HEK293 (cell line): ENCODE results near the gene ABCB4.

Experiments
- CTCF ChIP-seq: fragments of 450-650 bp; formaldehyde crosslinking; IDR thresholded peaks from 2 replicates; pipeline ENCODE4 v1.5.1; 2016; ENCODE audit warnings: missing biosample characterization, missing genetic modification characterization
- GLI4 ChIP-seq: fragments of 450-650 bp; formaldehyde crosslinking; IDR thresholded peaks from 2 replicates; pipeline ENCODE4 v1.5.1; 2016; ENCODE audit warnings: missing biosample characterization, missing genetic modification characterization

- TF ChIP-seq CTCF (tag by site-specific recombination) (no peak), GLI4 (no peak)
These were observed 24.3 kb downstream of the ABCB4 start for GRCh38 chr7:87451187-87451586.
